Smooth muscle cell (in vitro differentiated cells): ENCODE data around the gene GSTA5. TPM values are rescaled to one million over a fixed set of nuclear protein-coding genes. Genes with fewer than 3 reads are reported as not detected.
A peak's percentile ranks its signal among the peaks of the same experiment; 100 is the strongest.
"Not testable (repeated sequence)": the region's sequence is repeated elsewhere in the genome, so short reads cannot be mapped to it uniquely, and the experiment has no call there.

Source experiments
- DNase-seq: peaks from one replicate; lab custom pipeline; 2025; ENCODE audit not compliant: unreplicated experiment; lab: John Stamatoyannopoulos, UW
- H2AFZ ChIP-seq: fragments of 200-600 bp; sonication (generic); 2 replicates; pipeline ENCODE4 v1.6.0; 2016; ENCODE audit warnings: antibody characterized with exemption, low read depth, mild to moderate bottlenecking
- H3F3A ChIP-seq: fragments of 200-600 bp; sonication (generic); 2 replicates; pipeline ENCODE4 v1.6.0; 2017; ENCODE audit warnings: antibody characterized with exemption, low read depth
- H3K27ac ChIP-seq: fragments of 200-600 bp; sonication (generic); 2 replicates; pipeline ENCODE4 v1.5.1; 2016; ENCODE audit warnings: low read depth, mild to moderate bottlenecking
- H3K27me3 ChIP-seq: fragments of 200-600 bp; sonication (generic); 2 replicates; pipeline ENCODE4 v1.6.1; 2016; ENCODE audit warnings: low read depth, mild to moderate bottlenecking
- H3K36me3 ChIP-seq: fragments of 200-600 bp; sonication (generic); 2 replicates; pipeline ENCODE4 v1.5.1; 2016; ENCODE audit warnings: low read depth
- H3K4me1 ChIP-seq: fragments of 200-600 bp; sonication (generic); 2 replicates; pipeline ENCODE4 v1.5.1; 2016; ENCODE audit warnings: low read depth
- H3K4me2 ChIP-seq: fragments of 200-600 bp; sonication (generic); 2 replicates; pipeline ENCODE4 v1.6.0; 2016; ENCODE audit warnings: mild to moderate bottlenecking
- H3K4me3 ChIP-seq: fragments of 200-600 bp; sonication (generic); 2 replicates; pipeline ENCODE4 v1.5.1; 2016; ENCODE audit warnings: mild to moderate bottlenecking
- H3K79me2 ChIP-seq: fragments of 200-600 bp; sonication (generic); 2 replicates; pipeline ENCODE4 v1.6.0; 2016; ENCODE audit warnings: low read depth, mild to moderate bottlenecking
- H3K9ac ChIP-seq: fragments of 200-600 bp; sonication (generic); 2 replicates; pipeline ENCODE4 v1.6.0; 2016; ENCODE audit warnings: low read depth
- H3K9me3 ChIP-seq: fragments of 200-600 bp; sonication (generic); replicated peaks from 2 replicates; pipeline ENCODE4 v1.5.1; 2016; ENCODE audit warnings: low read depth
- H4K20me1 ChIP-seq: fragments of 200-600 bp; sonication (generic); 2 replicates; pipeline ENCODE4 v1.6.0; 2016; ENCODE audit warnings: low read depth
- CTCF ChIP-seq: fragments of 200-600 bp; sonication (generic); IDR thresholded peaks from 2 replicates; pipeline ENCODE4 v1.5.1; 2017; ENCODE audit warnings: borderline replicate concordance, mild to moderate bottlenecking, antibody characterized with exemption; ENCODE audit not compliant: insufficient read depth, poor library complexity, severe bottlenecking
- WGBS: methylation state at CpG from one replicate; pipeline ENCODE4 v1.1.7; 2016; ENCODE audit warnings: low lambda C conversion rate; 5-methylcytosine and 5-hydroxymethylcytosine counted together
- polyA plus RNA-seq: library from polyadenylated mRNA; unstranded; fragments of >200 nt; fragmentation: Nextera tagmentation; extraction: Ambion mirVana; gene quantifications from 2 replicates; pipeline ENCODE4 v1.2.1, GENCODE V29; 2016
- total RNA-seq: library from RNA; depleted of rRNA; stranded (reverse); fragments of >200 nt; gene quantifications from 2 replicates; pipeline ENCODE4 v1.2.3, GENCODE V29; 2014

Gene GSTA5
- total and polyA plus RNA-seq, 2 experiments from 2014 or later, result not detected

GRCh38 chr6:52821842-52822241, 18.8 kb downstream of the GSTA5 start:
- Histone ChIP-seq H3K4me1 (no peaks in the 10 kb centered on the region), H3K9ac (no peak overlapping the region), H4K20me1 (no peaks in the 10 kb centered on the region), H3K79me2 (no peaks in the 10 kb centered on the region), H2AFZ (no peak overlapping the region), H3K36me3 (no peaks in the 10 kb centered on the region), H3K4me2 (no peak overlapping the region), H3K4me3 (no peak overlapping the region), H3K27ac (no peak overlapping the region), H3K27me3 (no peaks in the 10 kb centered on the region), H3F3A (no peaks in the 10 kb centered on the region), H3K9me3 (no peaks in the 10 kb centered on the region)
- TF ChIP-seq CTCF, result no peak
- 63% methylated on average over 1 of the region's 1 CpG for WGBS
- no peak for DNase-seq

- H3K36me3 ChIP-seq, result no peaks in the 10 kb centered on the region
- no peaks in the 10 kb centered on the region for H4K20me1 ChIP-seq
- no peaks in the 10 kb centered on the region for H3K9me3 ChIP-seq
- no peak for TF ChIP-seq CTCF
- WGBS, result 73% methylated on average over 2 of the region's 2 CpGs
- H3K4me3 ChIP-seq, result no peak overlapping the region
- H3K79me2 ChIP-seq, result no peaks in the 10 kb centered on the region
- no peaks in the 10 kb centered on the region for H3K4me1 ChIP-seq
- no peaks in the 10 kb centered on the region for H3F3A ChIP-seq
- no peaks in the 10 kb centered on the region for H3K27me3 ChIP-seq
- no peak overlapping the region for H2AFZ ChIP-seq
- DNase-seq, result no peak
- H3K4me2 ChIP-seq, result no peak overlapping the region
- H3K27ac ChIP-seq, result no peak overlapping the region
- no peak overlapping the region for H3K9ac ChIP-seq
These were observed 20.4 kb downstream of the GSTA5 start for GRCh38 chr6:52820198-52820597.

GRCh38 chr6:52815167-52816092, 25.2 kb downstream of the GSTA5 start:
- H2AFZ ChIP-seq, result peak overlapping the region; percentile 31
- no peaks in the 10 kb centered on the region for H3K36me3 ChIP-seq
- no peak for DNase-seq
- H3K4me2 ChIP-seq, result no peak overlapping the region
- WGBS, result 43% methylated on average over 15 of the region's 15 CpGs
- H4K20me1 ChIP-seq, result no peaks in the 10 kb centered on the region
- TF ChIP-seq CTCF, result peak; percentile 65
- H3K4me3 ChIP-seq, result no peak overlapping the region
- no peak overlapping the region for H3K27ac ChIP-seq
- no peak overlapping the region for H3K9ac ChIP-seq
- H3K79me2 ChIP-seq, result no peaks in the 10 kb centered on the region
- no peaks in the 10 kb centered on the region for H3F3A ChIP-seq
- H3K4me1 ChIP-seq, result no peaks in the 10 kb centered on the region
- no peaks in the 10 kb centered on the region for H3K9me3 ChIP-seq
- no peaks in the 10 kb centered on the region for H3K27me3 ChIP-seq

GRCh38 chr6:52814545-52814944, 26.1 kb downstream of the GSTA5 start:
- not testable (repeated sequence) for H3K4me1 ChIP-seq, H3K4me3 ChIP-seq, H3F3A ChIP-seq, H2AFZ ChIP-seq, H3K27ac ChIP-seq, H3K27me3 ChIP-seq, H3K9ac ChIP-seq, H3K79me2 ChIP-seq, H3K4me2 ChIP-seq, H4K20me1 ChIP-seq, H3K36me3 ChIP-seq, DNase-seq, H3K9me3 ChIP-seq
- 83% methylated on average over 3 of the region's 3 CpGs for WGBS

- H3K9me3 ChIP-seq, DNase-seq, H4K20me1 ChIP-seq, H3K4me2 ChIP-seq, H2AFZ ChIP-seq, H3K27me3 ChIP-seq, H3K79me2 ChIP-seq, H3F3A ChIP-seq, H3K27ac ChIP-seq, H3K36me3 ChIP-seq, H3K4me3 ChIP-seq, H3K9ac ChIP-seq, H3K4me1 ChIP-seq: not testable (repeated sequence)
- 15% methylated on average over 4 of the region's 4 CpGs for WGBS
These were observed 30.8 kb downstream of the GSTA5 start for GRCh38 chr6:52809777-52810176.
